T-cell (primary cell): ENCODE measurements around the gene HDAC9. TPM values are rescaled to one million over a fixed set of nuclear protein-coding genes. Genes with fewer than 3 reads are reported as not detected.

ENCODE experiments used
- ATAC-seq, 4 experiments: fragments of 200-7000 bp in 3 of 4; fragments of 150-1000 bp in 1 of 4; cut with Tn5 transposase; replicated peaks in 1 of 4; 1 replicate in 3 of 4; 2 replicates in 1 of 4; pipeline ENCODE4 v1.10.0; 2021; ENCODE audit warnings: moderate library complexity in 3 of 4, mild to moderate bottlenecking in 2 of 4, moderate number of reproducible peaks in 1 of 4
- CTCF ChIA-PET, 2 donors: fragments of 300-600 bp; sonication (Branson Sonifier 250); formaldehyde crosslinking; loops; one replicate each; lab custom pipeline; 2022; ENCODE audit warnings: antibody characterized with exemption in 2 of 2; lab: Charles Lee
- POLR2A ChIA-PET, 2 donors: fragments of 300-600 bp; sonication (Branson Sonifier 250); formaldehyde crosslinking; loops; one replicate each; lab custom pipeline; 2022; ENCODE audit warnings: antibody characterized with exemption in 2 of 2; lab: Charles Lee
- DNase-seq, 35 experiments: peaks; one replicate each; pipeline versions ENCODE4 v3.0.0 to v3.0.0-alpha.2; 2013 to 2023
- H3K27ac ChIP-seq: one replicate; pipeline ENCODE4 v1.5.1; 2013; ENCODE audit warnings: low read length
- H3K27me3 ChIP-seq, 2 experiments: replicated peaks in 1 of 2; 1 replicate in 1 of 2; 2 replicates in 1 of 2; pipeline versions ENCODE4 v1.6.1 to v1.7.0; 2013; ENCODE audit warnings: low read length in 1 of 2, mixed read lengths in 1 of 2; ENCODE audit not compliant: control insufficient read depth in 2 of 2, insufficient read depth in 2 of 2; ENCODE audit errors: extremely low read depth in 1 of 2
- H3K36me3 ChIP-seq, 2 donors: 1 replicate in 1 of 2; 2 replicates in 1 of 2; pipeline versions ENCODE4 v1.6.1 to v1.7.0; 2013; ENCODE audit warnings: low read length in 1 of 2; ENCODE audit not compliant: control insufficient read depth in 2 of 2, insufficient read depth in 1 of 2; ENCODE audit errors: extremely low read depth in 1 of 2
- H3K4me1 ChIP-seq, 2 experiments: 1 replicate in 1 of 2; 2 replicates in 1 of 2; pipeline versions ENCODE4 v1.6.1 to v1.7.0; 2013; ENCODE audit warnings: low read length in 2 of 2, mixed read lengths in 1 of 2; ENCODE audit not compliant: insufficient read depth in 2 of 2, control insufficient read depth in 1 of 2; ENCODE audit errors: extremely low read depth in 1 of 2
- H3K4me3 ChIP-seq, 2 donors: 1 replicate in 1 of 2; 2 replicates in 1 of 2; pipeline versions ENCODE4 v1.5.1 to v1.7.0; 2013; ENCODE audit warnings: mild to moderate bottlenecking in 2 of 2, low read length in 1 of 2, moderate library complexity in 1 of 2; ENCODE audit not compliant: control insufficient read depth in 1 of 2; ENCODE audit errors: extremely low read depth in 1 of 2
- H3K9me3 ChIP-seq: 2 replicates; pipeline ENCODE4 v1.7.0; 2013
- H3K27ac Mint-ChIP-seq, 2 donors: one replicate each; pipeline ENCODE4 v1.8.0; 2020 to 2021; ENCODE audit warnings: mild to moderate bottlenecking in 2 of 2, mixed read lengths in 2 of 2
- H3K27me3 Mint-ChIP-seq, 2 donors: one replicate each; pipeline ENCODE4 v1.8.0; 2021 to 2022; ENCODE audit warnings: mixed read lengths in 2 of 2
- H3K36me3 Mint-ChIP-seq: one replicate; pipeline ENCODE4 v1.8.0; 2021; ENCODE audit warnings: mixed read lengths
- H3K4me1 Mint-ChIP-seq, 3 donors: one replicate each; pipeline ENCODE4 v1.8.0; 2020 to 2022; ENCODE audit warnings: mixed read lengths in 3 of 3, mild to moderate bottlenecking in 1 of 3
- H3K4me3 Mint-ChIP-seq, 3 donors: one replicate each; pipeline ENCODE4 v1.8.0; 2020 to 2022; ENCODE audit warnings: mild to moderate bottlenecking in 3 of 3, mixed read lengths in 3 of 3, moderate library complexity in 3 of 3
- H3K9me3 Mint-ChIP-seq, 3 donors: one replicate each; pipeline ENCODE4 v1.8.0; 2020 to 2022; ENCODE audit warnings: mixed read lengths in 3 of 3
- WGBS: methylation state at CpG from one replicate; pipeline ENCODE4 v1.1.5; 2013; ENCODE audit warnings: missing lambda C conversion rate; ENCODE audit not compliant: insufficient coverage; 5-methylcytosine and 5-hydroxymethylcytosine counted together
- total RNA-seq, 35 experiments: library from RNA in 6 of 35; stranded (reverse) in 6 of 35; fragments of 120-200 nt in 1 of 35; gene quantifications; one replicate each; pipeline versions ENCODE4 v1.2.1 to v1.2.4 and lab custom pipeline; 2013 to 2026

Gene HDAC9
- total RNA-seq, 5 donors from 2014 or later (not counting 1 experiment from before 2014, with no cell fraction given) = 2.8 to 6.7 (median 4.7) TPM

DNA sequence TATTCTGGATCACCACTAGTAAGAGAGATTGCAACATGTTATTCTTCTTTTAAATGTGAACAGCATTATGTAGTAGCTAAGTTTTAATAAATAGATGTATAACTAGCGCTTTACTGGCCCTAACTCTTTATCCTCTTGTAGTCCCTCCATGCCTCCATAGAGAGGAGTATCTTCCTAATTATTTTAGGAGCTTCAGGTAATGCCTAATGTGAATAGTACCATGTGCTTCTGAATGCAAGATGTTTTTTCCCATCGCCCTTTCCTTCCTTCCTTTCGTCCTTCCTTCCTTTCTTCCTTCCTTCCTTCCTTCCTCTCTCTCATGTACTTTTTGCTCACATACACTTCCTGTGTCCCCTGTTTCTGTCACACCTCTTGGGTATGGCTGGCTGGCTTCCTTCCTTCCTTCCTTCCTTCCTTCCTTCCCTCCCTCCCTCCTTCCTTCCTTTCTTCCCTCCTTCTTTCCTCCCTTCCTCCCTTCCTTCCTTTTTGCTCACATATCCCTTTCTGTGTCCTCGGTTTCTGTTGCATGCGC lies 290.7 kb downstream of the HDAC9 start:
- Mint-ChIP-seq H3K9me3 (peaks cover 7 to 17% (median 12%) of the 10 kb centered on the region in 3 donors), H3K27ac (no peak overlapping the region), H3K4me1 (no peaks in the 10 kb centered on the region), H3K36me3 (no peaks in the 10 kb centered on the region), H3K27me3 (no peaks in the 10 kb centered on the region), H3K4me3 (no peak overlapping the region)
- Histone ChIP-seq H3K9me3 (no peaks in the 10 kb centered on the region), H3K36me3 (no peaks in the 10 kb centered on the region), H3K27me3 (no peaks in the 10 kb centered on the region), H3K4me3 (no peak overlapping the region), H3K4me1 (no peaks in the 10 kb centered on the region), H3K27ac (no peak overlapping the region)
- ATAC-seq = no peak
- DNase-seq = no peak
- POLR2A ChIA-PET = no interaction called here
- 74% methylated on average over 3 of the region's 5 CpGs for WGBS
- CTCF ChIA-PET = no interaction called here

DNA sequence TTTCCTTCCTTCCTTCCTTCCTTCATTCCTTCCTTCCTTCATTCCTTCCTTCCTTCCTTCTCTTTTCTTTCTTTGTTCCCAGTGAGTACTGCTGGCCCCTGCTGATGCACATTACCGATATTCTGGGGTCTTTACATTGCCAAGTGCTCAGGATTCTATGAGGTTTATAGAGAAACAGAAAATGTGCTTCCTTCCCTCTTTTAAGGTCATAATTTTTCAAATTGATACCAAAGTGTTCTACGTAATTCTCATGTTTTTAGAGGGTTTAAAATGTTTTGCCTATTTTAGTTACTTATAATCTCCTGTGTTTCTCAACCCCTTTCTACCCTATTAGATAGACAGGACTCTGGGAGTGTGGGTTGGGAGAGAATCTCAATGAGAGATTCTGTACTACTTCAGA lies 291.2 kb downstream of the HDAC9 start:
- H3K4me3 ChIP-seq = no peak overlapping the region
- DNase-seq (no peak), ATAC-seq (no peak)
- Mint-ChIP-seq H3K27me3 (no peaks in the 10 kb centered on the region), H3K36me3 (no peaks in the 10 kb centered on the region), H3K4me3 (no peak overlapping the region), H3K9me3 (peaks cover 7 to 17% (median 12%) of the 10 kb centered on the region in 3 donors), H3K27ac (no peak overlapping the region), H3K4me1 (no peaks in the 10 kb centered on the region)
- no peaks in the 10 kb centered on the region for H3K36me3 ChIP-seq
- no peak overlapping the region for H3K27ac ChIP-seq
- no peaks in the 10 kb centered on the region for H3K27me3 ChIP-seq
- WGBS = no CpG with 5 or more reads among the region's 2 CpGs
- no peaks in the 10 kb centered on the region for H3K4me1 ChIP-seq
- ChIA-PET POLR2A (no interaction called here), CTCF (no interaction called here)
- H3K9me3 ChIP-seq = no peaks in the 10 kb centered on the region

DNA sequence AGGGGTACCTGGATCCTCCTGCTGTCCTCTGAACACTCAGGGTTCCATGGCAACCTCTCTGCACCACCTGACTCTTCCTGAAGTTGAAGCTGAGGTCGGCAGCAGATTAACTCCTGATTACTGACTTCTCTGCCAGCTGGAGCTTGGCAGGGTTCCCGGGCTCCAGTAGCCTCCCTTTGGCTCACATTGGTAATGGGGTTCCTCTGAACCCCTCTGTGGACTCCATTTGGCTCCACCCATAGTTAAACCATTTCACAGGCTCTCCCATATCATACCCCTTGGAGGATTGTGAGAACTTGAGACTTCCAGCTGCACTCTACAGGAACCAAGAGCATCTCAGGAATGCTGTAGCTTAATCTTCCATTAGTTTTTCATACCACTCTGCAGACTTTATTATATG lies 292.5 kb downstream of the HDAC9 start:
- H3K9me3 Mint-ChIP-seq = peaks cover 7 to 17% (median 12%) of the 10 kb centered on the region in 3 donors
- no peak overlapping the region for H3K4me3 Mint-ChIP-seq
- CTCF ChIA-PET = no interaction called here
- no peaks in the 10 kb centered on the region for H3K27me3 Mint-ChIP-seq
- no peak overlapping the region for H3K27ac Mint-ChIP-seq
- H3K4me3 ChIP-seq = no peak overlapping the region
- H3K36me3 Mint-ChIP-seq = no peaks in the 10 kb centered on the region
- no peak overlapping the region for H3K27ac ChIP-seq
- no peaks in the 10 kb centered on the region for H3K4me1 ChIP-seq
- 90% methylated on average over 2 of the region's 2 CpGs for WGBS
- H3K27me3 ChIP-seq = no peaks in the 10 kb centered on the region
- no peaks in the 10 kb centered on the region for H3K36me3 ChIP-seq
- ATAC-seq (no peak), DNase-seq (no peak)
- H3K9me3 ChIP-seq = no peaks in the 10 kb centered on the region
- no peaks in the 10 kb centered on the region for H3K4me1 Mint-ChIP-seq
- POLR2A ChIA-PET = no interaction called here

DNA sequence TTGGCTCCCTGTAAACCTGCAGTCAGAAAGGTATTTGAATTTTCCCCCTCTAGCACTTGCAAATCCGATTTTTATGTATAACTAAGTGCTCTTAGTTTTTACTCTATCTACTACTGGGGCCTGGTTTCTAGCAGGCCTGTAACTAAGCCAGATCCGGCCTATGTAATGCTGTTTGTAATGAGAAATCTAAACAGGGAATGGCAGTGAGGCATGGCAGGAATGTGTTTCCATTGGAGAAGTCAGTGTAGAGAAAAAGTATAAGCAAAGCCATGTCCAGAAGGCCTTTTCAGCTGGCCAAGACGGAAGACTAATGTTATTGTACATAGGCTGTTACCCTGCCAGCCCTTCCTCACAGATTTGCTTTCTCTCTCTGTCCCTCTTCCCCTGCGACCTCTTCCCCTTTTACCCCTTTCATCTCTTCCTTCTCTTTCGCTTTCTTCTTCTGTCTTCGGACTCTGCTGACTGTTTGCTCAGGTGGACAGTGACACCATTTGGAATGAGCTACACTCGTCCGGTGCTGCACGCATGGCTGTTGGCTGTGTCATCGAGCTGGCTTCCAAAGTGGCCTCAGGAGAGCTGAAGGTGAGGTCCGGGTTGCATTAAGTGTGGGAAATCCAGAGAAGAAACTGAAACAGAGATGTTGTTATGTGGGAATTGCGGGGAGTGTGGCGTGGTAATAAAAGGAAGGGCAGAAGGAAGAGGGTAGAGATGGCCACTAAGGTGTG lies 297.5 kb downstream of the HDAC9 start:
- Mint-ChIP-seq H3K27ac (no peak overlapping the region), H3K9me3 (peaks cover 5 to 11% (median 10%) of the 10 kb centered on the region in 3 donors), H3K4me1 (no peaks in the 10 kb centered on the region), H3K4me3 (no peak overlapping the region), H3K36me3 (no peaks in the 10 kb centered on the region), H3K27me3 (no peaks in the 10 kb centered on the region)
- Histone ChIP-seq H3K4me3 (no peak overlapping the region), H3K27ac (no peak overlapping the region), H3K36me3 (no peaks in the 10 kb centered on the region), H3K4me1 (no peaks in the 10 kb centered on the region), H3K27me3 (no peaks in the 10 kb centered on the region), H3K9me3 (no peaks in the 10 kb centered on the region)
- DNase-seq = no peak
- CTCF ChIA-PET = no interaction called here
- ATAC-seq = no peak
- POLR2A ChIA-PET = no interaction called here
- 93% methylated on average over 6 of the region's 13 CpGs for WGBS

DNA sequence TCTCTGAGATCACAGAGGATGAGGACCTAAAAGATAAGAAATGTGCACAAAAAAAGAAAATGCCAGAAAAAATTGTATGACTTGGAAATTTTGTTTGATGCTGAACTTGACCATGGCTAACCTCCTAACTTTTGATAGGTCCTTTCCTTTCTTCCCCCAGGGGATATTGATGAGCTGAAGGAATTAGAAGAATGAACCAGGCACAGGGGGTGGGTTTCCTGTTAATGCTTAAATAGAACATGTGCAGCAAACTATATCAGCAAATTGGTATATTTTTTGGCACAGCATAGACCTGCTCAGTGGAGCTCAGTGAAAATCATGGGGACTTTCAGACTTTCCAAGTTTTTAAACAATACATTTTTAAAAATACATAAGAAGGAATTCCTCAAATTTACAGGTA lies 300.7 kb downstream of the HDAC9 start:
- Mint-ChIP-seq H3K36me3 (no peaks in the 10 kb centered on the region), H3K4me1 (no peaks in the 10 kb centered on the region), H3K4me3 (no peak overlapping the region), H3K27me3 (no peaks in the 10 kb centered on the region), H3K27ac (no peak overlapping the region), H3K9me3 (peaks cover 3 to 5% (median 5%) of the 10 kb centered on the region in 3 donors)
- no peak for ATAC-seq
- H3K4me3 ChIP-seq = no peak overlapping the region
- no peaks in the 10 kb centered on the region for H3K9me3 ChIP-seq
- CTCF ChIA-PET = no interaction called here
- no peaks in the 10 kb centered on the region for H3K4me1 ChIP-seq
- no peaks in the 10 kb centered on the region for H3K27me3 ChIP-seq
- no peaks in the 10 kb centered on the region for H3K36me3 ChIP-seq
- no peak overlapping the region for H3K27ac ChIP-seq
- no peak for DNase-seq
- POLR2A ChIA-PET = no interaction called here

DNA sequence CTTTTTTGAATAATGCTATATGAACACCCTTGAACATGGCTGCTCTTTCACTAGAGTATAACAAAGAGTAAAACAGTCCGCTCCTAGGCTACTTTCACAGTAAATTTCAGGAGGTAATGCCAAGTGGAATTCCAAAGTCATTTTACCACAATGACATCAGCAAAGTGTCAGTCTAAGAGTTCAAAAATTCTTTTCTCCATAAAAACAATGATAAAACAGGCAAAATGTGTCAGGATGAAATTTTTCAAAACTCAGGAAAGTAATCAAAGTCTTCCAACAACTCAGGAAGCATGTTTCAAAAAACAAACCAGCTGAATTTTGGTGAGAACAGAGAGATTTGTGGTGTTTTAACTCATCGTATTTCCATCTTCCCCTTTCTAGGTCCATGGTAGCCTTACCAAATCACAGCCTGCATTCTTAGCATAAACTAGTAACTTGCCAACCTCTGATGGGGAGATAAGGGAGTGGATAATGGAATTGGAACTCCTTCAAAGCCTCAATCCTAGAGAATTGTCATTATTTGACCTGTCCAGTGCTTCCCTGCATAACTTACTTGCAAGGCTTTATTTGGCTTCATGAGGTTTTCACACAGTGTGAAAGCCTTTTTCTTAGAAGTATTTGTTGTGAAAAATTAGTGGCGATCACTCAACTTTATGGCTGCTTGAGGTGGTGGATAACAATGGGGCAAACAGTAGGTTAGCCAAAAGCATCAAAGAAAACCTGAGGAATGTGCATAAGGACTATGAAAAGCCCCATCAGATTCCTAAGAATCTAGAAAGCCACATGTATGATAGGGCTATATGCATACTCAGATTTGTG lies 302.7 kb downstream of the HDAC9 start:
- POLR2A ChIA-PET = no interaction called here
- no peaks in the 10 kb centered on the region for H3K36me3 ChIP-seq
- Mint-ChIP-seq H3K27me3 (no peaks in the 10 kb centered on the region), H3K36me3 (no peaks in the 10 kb centered on the region), H3K27ac (no peak overlapping the region), H3K4me3 (no peak overlapping the region), H3K9me3 (peaks cover 3 to 5% (median 5%) of the 10 kb centered on the region in 3 donors), H3K4me1 (no peaks in the 10 kb centered on the region)
- H3K4me1 ChIP-seq = no peaks in the 10 kb centered on the region
- no peak for ATAC-seq
- H3K27ac ChIP-seq = no peak overlapping the region
- DNase-seq = no peak
- H3K9me3 ChIP-seq = no peaks in the 10 kb centered on the region
- H3K4me3 ChIP-seq = no peak overlapping the region
- H3K27me3 ChIP-seq = no peaks in the 10 kb centered on the region
- CTCF ChIA-PET = no interaction called here
- WGBS = no CpG with 5 or more reads among the region's 3 CpGs
